Measurements from ENCODE around the gene JPH4. TPM values are rescaled to one million over a fixed set of nuclear protein-coding genes. Genes with fewer than 3 reads are reported as not detected.

JPH4 gene
- total RNA-seq, 1 experiment from 2014 or later: 6.8 TPM

- no peak overlapping the region for H3K4me2 ChIP-seq (ENCODE audit: insufficient read depth, insufficient read length, low read length)
- no peaks in the 10 kb centered on the region for H3K27me3 ChIP-seq (ENCODE audit: insufficient read depth, low read length)
- H3T11ph ChIP-seq (ENCODE audit: low read length): no peak overlapping the region
- peak overlapping the region; percentile 5 to 66 (median 62); a peak in 5 of 7 replicates for H3K27ac Mint-ChIP-seq
- no peak overlapping the region for H3K56ac ChIP-seq (ENCODE audit: insufficient read length, low read depth, low read length)
- H3K9ac ChIP-seq (ENCODE audit: extremely low read depth, insufficient read length, low read length): no peak overlapping the region
- H4K8ac ChIP-seq (replicated peaks; ENCODE audit: insufficient read length, low read depth, low read length): no peak overlapping the region
- H3K14ac ChIP-seq (ENCODE audit: insufficient read depth, low read length): no peak overlapping the region
- no peaks in the 10 kb centered on the region; the same call in 1 of the 2 replicates for H3K79me2 ChIP-seq (ENCODE audit: insufficient read depth, low read length)
- no peak overlapping the region for H2BK15ac ChIP-seq (ENCODE audit: low read depth, low read length)
- H3K4me1 ChIP-seq (ENCODE audit: insufficient read depth, low read length): peaks cover 4% of the 10 kb centered on the region; the same call in 1 of the 2 replicates
- no peaks in the 10 kb centered on the region for H3K79me1 ChIP-seq (ENCODE audit: insufficient read depth, low read depth, low read length, poor library complexity, severe bottlenecking)
- no peak overlapping the region for H3K23ac ChIP-seq (ENCODE audit: insufficient read length, low read depth, low read length)
- peak overlapping the region; percentile 0 to 74 for H3K4me3 Mint-ChIP-seq
- H3K18ac ChIP-seq (ENCODE audit: insufficient read length, low read depth, low read length): no peak overlapping the region
- no peak overlapping the region for H2AFZ ChIP-seq (ENCODE audit: low read length)
- no peak overlapping the region for H2BK120ac ChIP-seq (ENCODE audit: low read depth, low read length, poor library complexity, severe bottlenecking)
- H4K5ac ChIP-seq (ENCODE audit: insufficient read length, low read depth, low read length): no peak overlapping the region
- no peak overlapping the region for H3K4ac ChIP-seq (ENCODE audit: low read depth, low read length)
- no peak for TF ChIP-seq CTCF (conservative IDR thresholded peaks at IDR 0.05)
- H3K9me3 Mint-ChIP-seq: no peaks in the 10 kb centered on the region
- H3K9me3 ChIP-seq (ENCODE audit: control insufficient read depth, low read depth, low read length): no peaks in the 10 kb centered on the region
- DNase-seq: no peak
- H3K27ac ChIP-seq (ENCODE audit: insufficient read length, low read depth, low read length): no peak overlapping the region
- no peak overlapping the region for H2BK5ac ChIP-seq (ENCODE audit: insufficient read length, low read length)
- H2BK12ac ChIP-seq (ENCODE audit: insufficient read length, low read depth, low read length): no peak overlapping the region
- H4K91ac ChIP-seq (ENCODE audit: insufficient read length, low read depth, low read length): no peak overlapping the region
- H4K20me1 ChIP-seq (ENCODE audit: control insufficient read depth, insufficient read depth, insufficient read length): no peaks in the 10 kb centered on the region
- H2BK20ac ChIP-seq (ENCODE audit: low read depth, low read length, poor library complexity, severe bottlenecking): no peak overlapping the region
- H3K36me3 Mint-ChIP-seq (ENCODE audit: insufficient read depth in 1 of 3, low read depth in 3 of 3): peaks cover 15 to 47% (median 40%) of the 10 kb centered on the region in 3 experiments
- H3K4me1 Mint-ChIP-seq: peaks cover 21 to 40% of the 10 kb centered on the region in 2 experiments
- peaks cover 19% of the 10 kb centered on the region for H3K23me2 ChIP-seq (ENCODE audit: insufficient read length, low read depth, low read length, poor library complexity, severe bottlenecking)
- WGBS (ENCODE audit: extremely low coverage, insufficient read length, low lambda C conversion rate): no CpG with 5 or more reads among the region's 2 CpGs
- H2AK5ac ChIP-seq (ENCODE audit: insufficient read length, low read length): no peak overlapping the region
- no peaks in the 10 kb centered on the region for H3K27me3 Mint-ChIP-seq (ENCODE audit: low read depth)
These were observed 21.1 kb downstream of the JPH4 start for GRCh38 chr14:23557521-23557920.

Data from H9 (cell line).